Neural cell (in vitro differentiated cells): ENCODE measurements around the gene SLC22A23. TPM values are rescaled to one million over a fixed set of nuclear protein-coding genes. Genes with fewer than 3 reads are reported as not detected.

ENCODE experiments used
- H2AFZ ChIP-seq: fragments of 200-600, 300-800 bp; sonication (generic), shearing (Covaris generic); 2 replicates; pipeline ENCODE4 v1.6.0; 2014; ENCODE audit warnings: low read depth, mild to moderate bottlenecking, antibody characterized with exemption, low read length, moderate library complexity
- H3F3A ChIP-seq: fragments of 200-600 bp; shearing (Covaris generic); 2 replicates; pipeline ENCODE4 v1.6.1; 2016; ENCODE audit warnings: mild to moderate bottlenecking, moderate library complexity, mixed read lengths, antibody characterized with exemption, low read length; ENCODE audit not compliant: insufficient read depth, poor library complexity, severe bottlenecking
- H3K27ac ChIP-seq: fragments of 200-600, 300-800 bp; sonication (generic), shearing (Covaris generic); 2 replicates; pipeline ENCODE4 v1.5.1; 2014; ENCODE audit warnings: mild to moderate bottlenecking, low read length, moderate library complexity
- H3K27me3 ChIP-seq: fragments of 300-800, 200-600 bp; sonication (generic), shearing (Covaris generic); 2 replicates; pipeline ENCODE4 v1.6.0; 2014; ENCODE audit warnings: mild to moderate bottlenecking, low read depth, low read length, moderate library complexity; ENCODE audit not compliant: insufficient read depth
- H3K36me3 ChIP-seq: fragments of 300-800, 200-600 bp; sonication (generic), shearing (Covaris generic); 2 replicates; pipeline ENCODE4 v1.5.1; 2014; ENCODE audit warnings: mild to moderate bottlenecking, antibody characterized with exemption, low read length, moderate library complexity; ENCODE audit not compliant: insufficient read depth
- H3K4me2 ChIP-seq: fragments of 300-800, 200-600 bp; sonication (generic), shearing (Covaris generic); 2 replicates; pipeline ENCODE4 v1.6.0; 2014; ENCODE audit warnings: mild to moderate bottlenecking, low read length
- H3K4me3 ChIP-seq: fragments of 300-800, 200-600 bp; sonication (generic), shearing (Covaris generic); 2 replicates; pipeline ENCODE4 v1.5.1; 2014; ENCODE audit warnings: mild to moderate bottlenecking, low read length, moderate library complexity
- H3K79me2 ChIP-seq: fragments of 200-600 bp; shearing (Covaris generic); replicated peaks from 2 replicates; pipeline ENCODE4 v1.6.0; 2014; ENCODE audit warnings: mild to moderate bottlenecking, low read length, moderate library complexity; ENCODE audit not compliant: insufficient read depth
- H3K9ac ChIP-seq: fragments of 300-800, 200-600 bp; sonication (generic), shearing (Covaris generic); 2 replicates; pipeline ENCODE4 v1.6.1; 2016; ENCODE audit warnings: mild to moderate bottlenecking, low read length, mixed read lengths
- H3K9me2 ChIP-seq: fragments of 200-600 bp; shearing (Covaris generic); 2 replicates; pipeline ENCODE4 v1.6.1; 2016; ENCODE audit warnings: mild to moderate bottlenecking, low read length, mixed read lengths; ENCODE audit not compliant: insufficient read depth
- H3K9me3 ChIP-seq: fragments of 200-600, 300-800 bp; sonication (generic), shearing (Covaris generic); 2 replicates; pipeline ENCODE4 v1.6.1; 2016; ENCODE audit warnings: mild to moderate bottlenecking, mixed run types, low read length, moderate library complexity, mixed read lengths
- H4K20me1 ChIP-seq: fragments of 200-600 bp; shearing (Covaris generic); 2 replicates; pipeline ENCODE4 v1.6.1; 2016; ENCODE audit warnings: mild to moderate bottlenecking, mixed run types; ENCODE audit not compliant: insufficient read depth
- CTCF ChIP-seq: fragments of 450-650 bp; IDR thresholded peaks from 2 replicates; pipeline ENCODE4 v1.5.1; 2014; ENCODE audit warnings: antibody characterized with exemption, mild to moderate bottlenecking, moderate library complexity; ENCODE audit not compliant: poor library complexity, severe bottlenecking
- EP300 ChIP-seq: fragments of 450-650 bp; conservative IDR thresholded peaks from 2 replicates; pipeline ENCODE4 v1.6.1; 2014; ENCODE audit warnings: antibody characterized with exemption, mild to moderate bottlenecking, moderate library complexity; ENCODE audit not compliant: poor library complexity, severe bottlenecking
- EZH2 ChIP-seq: fragments of 200-600, 300-800 bp; shearing (Covaris generic), sonication (generic); IDR thresholded peaks from 2 replicates; pipeline ENCODE4 v1.6.1; 2014; ENCODE audit warnings: antibody characterized with exemption, low read length, borderline replicate concordance, mild to moderate bottlenecking; ENCODE audit not compliant: insufficient read depth, poor library complexity, severe bottlenecking
- MXI1 ChIP-seq: fragments of 450-650 bp; conservative IDR thresholded peaks from 2 replicates; pipeline ENCODE4 v1.6.1; 2014; ENCODE audit warnings: antibody characterized with exemption, mild to moderate bottlenecking; ENCODE audit not compliant: poor library complexity, severe bottlenecking
- POLR2AphosphoS5 ChIP-seq: IDR thresholded peaks from 2 replicates; pipeline ENCODE4 v1.6.1; 2012
- RAD21 ChIP-seq: fragments of 450-650 bp; conservative IDR thresholded peaks from 2 replicates; pipeline ENCODE4 v1.6.1; 2014; ENCODE audit warnings: antibody characterized with exemption, mild to moderate bottlenecking, moderate library complexity
- REST ChIP-seq: IDR thresholded peaks from 2 replicates; pipeline ENCODE4 v1.6.1; 2012; ENCODE audit warnings: borderline replicate concordance
- SMC3 ChIP-seq: fragments of 450-650 bp; conservative IDR thresholded peaks from 2 replicates; pipeline ENCODE4 v1.6.1; 2014; ENCODE audit warnings: antibody characterized with exemption, mild to moderate bottlenecking, moderate library complexity; ENCODE audit not compliant: poor library complexity
- TAF1 ChIP-seq: IDR thresholded peaks from 2 replicates; pipeline ENCODE4 v1.6.1; 2012; ENCODE audit warnings: low read depth
- polyA plus RNA-seq: library from polyadenylated mRNA; depleted of rRNA; stranded (reverse); fragments of >200 nt; gene quantifications from 2 replicates; pipeline ENCODE4 v1.2.3, GENCODE V29; 2014

Gene SLC22A23
- polyA plus RNA-seq, 1 donor from 2014 or later: 8.8 TPM

GRCh38 chr6:3305216-3305565 lies 151.7 kb downstream of the SLC22A23 start:
- H3K9ac ChIP-seq: no peak overlapping the region
- H3K27ac ChIP-seq: no peak overlapping the region
- H3K9me2 ChIP-seq: no peaks in the 10 kb centered on the region
- no peaks in the 10 kb centered on the region for H3K79me2 ChIP-seq
- H3K9me3 ChIP-seq: peaks cover 4% of the 10 kb centered on the region
- TF ChIP-seq CTCF: no peak
- TF ChIP-seq EP300: no peak
- no peak for TF ChIP-seq MXI1
- no peak for TF ChIP-seq TAF1
- TF ChIP-seq REST: no peak
- no peak for TF ChIP-seq RAD21
- no peak for TF ChIP-seq SMC3
- TF ChIP-seq EZH2: no peak
- TF ChIP-seq POLR2AphosphoS5: no peak
- no peak overlapping the region for H3K4me3 ChIP-seq
- H4K20me1 ChIP-seq: no peaks in the 10 kb centered on the region
- H3K36me3 ChIP-seq: peaks cover 4% of the 10 kb centered on the region
- H3K4me2 ChIP-seq: no peak overlapping the region
- no peaks in the 10 kb centered on the region for H3F3A ChIP-seq
- H3K27me3 ChIP-seq: no peaks in the 10 kb centered on the region
- no peak overlapping the region for H2AFZ ChIP-seq

- Histone ChIP-seq H2AFZ (no peak overlapping the region), H3K9me3 (peaks cover 4% of the 10 kb centered on the region), H3K9me2 (no peaks in the 10 kb centered on the region), H3F3A (no peaks in the 10 kb centered on the region), H3K4me3 (no peak overlapping the region), H3K79me2 (no peaks in the 10 kb centered on the region), H3K9ac (no peak overlapping the region), H3K36me3 (peaks cover 4% of the 10 kb centered on the region), H3K27me3 (no peaks in the 10 kb centered on the region), H3K27ac (no peak overlapping the region), H4K20me1 (no peaks in the 10 kb centered on the region), H3K4me2 (no peak overlapping the region)
- TF ChIP-seq REST: no peak
- no peak for TF ChIP-seq EP300
- no peak for TF ChIP-seq RAD21
- TF ChIP-seq MXI1: no peak
- TF ChIP-seq SMC3: no peak
Measured at GRCh38 chr6:3304500-3305215, 152.2 kb downstream of the SLC22A23 start.
